GM21526 (cell line): ENCODE data around the gene TUT1.
"Not testable (repeated sequence)": the region's sequence is repeated elsewhere in the genome, so short reads cannot be mapped to it uniquely, and the experiment has no call there.

Experiments used
- ATAC-seq: cut with Tn5 transposase; IDR thresholded peaks from one replicate; pipeline ENCODE4 v1.9.1; 2021; ENCODE audit warnings: moderate library complexity; ENCODE audit not compliant: unreplicated experiment, low FRiP score

Gene TUT1

GRCh38 chr11:62605902-62606301 lies 14.6 kb upstream of the TUT1 start:
- ATAC-seq = no peak

- ATAC-seq = no peak
Observed at GRCh38 chr11:62605467-62605866, 14.1 kb upstream of the TUT1 start.

- no peak for ATAC-seq
Observed at GRCh38 chr11:62604460-62605120, 13.3 kb upstream of the TUT1 start.

GRCh38 chr11:62603776-62604299 lies 12.5 kb upstream of the TUT1 start:
- ATAC-seq = no peak

DNA sequence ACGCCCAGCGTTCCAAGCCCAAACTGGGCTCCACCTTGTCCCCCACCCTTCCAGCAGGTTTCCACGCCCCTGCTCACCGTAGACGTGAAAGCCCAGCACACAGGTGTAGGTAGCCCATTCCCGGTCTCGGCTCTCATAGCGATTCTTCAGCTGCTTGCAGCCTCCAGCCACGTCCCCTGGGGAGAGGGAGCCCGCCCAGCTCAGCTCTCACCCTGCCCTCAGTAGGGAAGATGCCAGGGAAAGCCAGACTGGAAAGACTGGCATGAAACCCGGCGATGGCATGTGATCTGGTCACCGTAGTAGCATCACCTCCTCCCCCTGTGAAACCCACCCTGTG lies 11.7 kb upstream of the TUT1 start:
- no peak for ATAC-seq

DNA sequence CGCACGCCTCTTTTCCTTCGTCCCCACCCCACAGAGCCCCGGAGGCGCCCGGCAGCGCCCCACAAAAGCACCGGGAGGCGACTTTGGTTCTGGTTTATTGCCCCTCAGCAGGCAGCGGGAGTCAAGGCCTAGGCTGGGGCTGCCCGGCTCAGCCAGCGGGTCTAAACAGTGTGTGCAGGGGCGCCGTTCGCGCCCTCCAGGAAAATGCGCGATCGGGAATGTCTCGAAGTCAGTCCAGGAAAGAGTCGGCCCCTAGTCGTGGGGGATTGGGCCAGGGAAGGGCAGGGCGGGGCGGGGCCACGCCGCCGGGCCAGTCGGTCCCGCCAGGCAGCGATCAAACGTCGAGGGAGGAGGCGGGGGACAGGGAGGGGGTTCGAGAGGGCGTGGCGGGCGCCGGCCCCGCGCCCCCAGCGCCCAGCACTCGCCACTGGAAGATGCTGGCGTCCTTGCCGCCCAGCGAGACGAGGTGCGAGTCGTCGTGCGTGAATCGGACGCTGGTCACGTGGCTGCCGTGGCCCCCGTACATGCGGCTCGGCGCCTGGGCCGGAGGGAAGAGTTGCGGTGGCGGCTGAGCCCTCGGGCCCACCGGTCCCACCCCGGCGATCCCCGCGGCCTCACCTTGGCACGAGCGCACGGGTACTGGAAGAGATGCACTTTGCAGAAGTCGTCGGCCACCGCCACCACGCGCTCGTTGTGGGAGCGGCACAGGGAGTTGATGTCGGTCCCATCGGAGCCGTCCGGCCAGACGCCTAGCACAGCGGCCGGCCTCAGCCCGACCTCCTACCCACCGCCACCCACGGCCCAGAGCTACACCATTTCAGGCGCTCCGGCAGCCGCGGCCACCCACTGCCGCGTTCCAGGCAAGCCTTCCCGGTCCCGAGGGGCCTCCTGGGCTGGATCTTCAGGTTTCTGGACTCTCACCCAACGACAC lies 11.1 kb upstream of the TUT1 start:
- ATAC-seq = no peak

GRCh38 chr11:62601372-62602140 lies 10.2 kb upstream of the TUT1 start, which contains the start of gene MTA2:
Gene MTA2, minus strand, starts transcription at chr11:62601865. Its CDS starts 415 bp downstream, at chr11:62601450.
- peak; percentile 65 for ATAC-seq

GRCh38 chr11:62601122-62601371 lies 9.7 kb upstream of the TUT1 start:
- no peak for ATAC-seq

DNA sequence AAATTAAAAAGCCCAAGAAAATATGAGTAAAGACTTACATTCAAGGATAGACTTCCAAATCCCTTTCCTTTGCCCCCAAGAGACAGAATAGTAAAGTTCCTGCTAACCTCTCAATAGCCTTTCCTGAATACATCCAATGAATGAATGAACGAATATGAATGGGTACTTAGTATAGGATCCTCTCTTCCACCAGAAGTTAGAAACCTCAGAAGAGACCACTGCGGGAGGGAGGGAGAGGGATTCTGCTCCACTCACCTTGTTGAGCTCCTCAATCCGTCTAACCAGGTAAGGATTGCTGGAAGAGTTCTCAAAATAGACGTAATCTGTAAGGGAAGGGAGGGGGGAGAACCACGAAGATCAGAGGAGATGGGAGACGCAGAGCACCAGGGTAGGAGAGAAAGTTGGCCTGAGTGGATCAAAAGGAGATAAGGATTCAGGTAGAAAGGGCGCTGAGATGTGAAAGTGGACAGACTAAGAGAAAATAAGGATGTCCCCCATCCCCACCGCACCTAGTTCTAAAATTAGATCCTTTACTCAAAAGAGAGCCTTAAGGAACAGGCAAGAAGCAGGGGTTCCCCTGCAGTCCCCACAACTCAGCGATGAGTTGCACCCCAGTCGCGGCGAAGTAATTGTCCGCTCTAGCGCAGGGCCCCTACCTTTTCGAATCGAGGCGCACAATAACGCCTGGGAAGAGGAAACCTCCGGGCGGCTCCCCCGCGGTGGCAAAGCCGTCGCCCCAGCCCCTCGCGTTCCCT lies 9.2 kb upstream of the TUT1 start:
- no peak for ATAC-seq

- no peak for ATAC-seq
Observed at GRCh38 chr11:62599901-62600300, 8.6 kb upstream of the TUT1 start.

DNA sequence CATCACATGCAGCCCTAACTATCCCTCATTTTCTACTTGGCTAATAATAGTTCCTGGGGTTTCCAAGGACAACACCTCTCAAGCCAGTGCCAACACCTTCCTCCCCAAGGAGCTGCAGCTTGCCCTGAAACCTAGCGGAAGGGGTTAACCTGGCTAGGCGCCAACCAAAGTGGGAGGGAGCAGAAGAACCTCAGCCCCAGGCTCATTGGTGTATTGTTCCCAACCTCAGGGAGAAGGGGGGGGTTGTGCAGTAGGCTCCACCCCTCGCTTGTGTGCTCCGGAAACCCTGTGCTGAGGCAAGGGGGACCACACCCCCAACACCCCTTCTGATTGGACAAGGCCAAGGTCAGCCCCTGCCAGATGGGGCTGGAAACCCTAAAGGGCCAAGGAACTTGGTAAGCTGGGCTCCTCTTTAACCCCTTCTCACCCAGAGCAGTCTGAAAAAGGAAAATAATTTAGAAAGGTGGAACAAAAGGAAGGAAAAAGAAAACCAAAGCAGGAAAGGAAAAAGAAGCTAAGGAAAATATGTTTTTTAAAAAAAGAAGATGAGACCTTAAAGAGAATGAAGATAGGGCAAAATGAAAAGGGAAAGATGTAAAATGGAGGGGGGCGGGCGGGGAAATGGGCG lies 7.9 kb upstream of the TUT1 start:
- peak; percentile 37 for ATAC-seq

- ATAC-seq = no peak
Observed at GRCh38 chr11:62595124-62595523, 3.8 kb upstream of the TUT1 start.

DNA sequence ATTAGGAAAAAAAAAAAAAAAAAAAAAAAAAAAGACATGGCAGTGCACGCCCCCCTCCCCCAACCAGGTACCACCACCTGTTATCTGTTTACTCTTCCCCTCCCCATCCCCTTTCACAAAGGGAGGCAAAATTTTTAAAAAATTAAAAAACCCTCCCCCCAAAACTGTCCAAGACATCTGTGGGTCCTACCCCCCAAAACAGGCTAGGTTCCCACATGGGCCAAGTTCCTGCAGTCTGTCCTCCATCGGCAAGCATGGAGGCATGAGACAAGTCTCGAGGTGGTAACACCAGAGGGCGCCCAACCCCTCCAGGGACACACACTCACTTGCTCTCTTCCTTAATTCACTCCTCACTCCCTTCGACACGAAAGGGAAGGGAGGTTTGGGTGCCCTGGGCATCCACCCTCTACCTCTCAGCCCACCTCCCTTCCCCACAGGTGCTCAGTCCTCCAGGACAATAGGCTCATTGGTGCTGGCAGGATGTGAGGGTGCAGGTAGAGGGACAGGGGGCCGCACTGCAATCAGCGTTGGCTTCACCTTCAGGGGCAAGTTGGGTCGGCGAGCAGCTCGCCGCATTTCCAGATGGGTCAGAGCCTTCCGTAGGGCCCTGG lies 2.2 kb upstream of the TUT1 start:
- ATAC-seq = no peak

GRCh38 chr11:62592989-62593421 lies 1.7 kb upstream of the TUT1 start:
- no peak for ATAC-seq

GRCh38 chr11:62592146-62592815 lies 958 bp upstream of the TUT1 start:
- ATAC-seq = peak; percentile 2

- ATAC-seq = no peak
Observed at GRCh38 chr11:62588966-62589637, 2.2 kb downstream of the TUT1 start.

DNA sequence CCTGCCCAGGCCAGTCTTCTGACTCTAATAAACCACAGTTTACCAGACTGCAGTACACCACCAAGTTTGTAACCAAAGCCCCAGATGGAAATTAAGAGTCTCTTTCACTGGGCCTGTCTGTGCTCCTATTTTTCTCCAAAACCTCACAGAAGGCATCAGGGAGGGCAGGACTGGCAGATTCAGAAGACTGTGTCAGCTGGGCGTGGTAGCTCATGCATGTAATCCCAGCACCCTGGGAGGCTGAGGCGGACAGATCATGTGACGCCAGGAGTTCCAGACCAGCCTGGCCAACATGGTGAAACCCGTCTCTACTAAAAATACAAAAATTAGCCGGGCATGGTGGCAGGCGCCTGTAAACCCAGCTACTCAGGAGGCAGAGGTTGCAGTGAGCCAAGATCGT lies 6.0 kb downstream of the TUT1 start:
- not testable (repeated sequence) for ATAC-seq

DNA sequence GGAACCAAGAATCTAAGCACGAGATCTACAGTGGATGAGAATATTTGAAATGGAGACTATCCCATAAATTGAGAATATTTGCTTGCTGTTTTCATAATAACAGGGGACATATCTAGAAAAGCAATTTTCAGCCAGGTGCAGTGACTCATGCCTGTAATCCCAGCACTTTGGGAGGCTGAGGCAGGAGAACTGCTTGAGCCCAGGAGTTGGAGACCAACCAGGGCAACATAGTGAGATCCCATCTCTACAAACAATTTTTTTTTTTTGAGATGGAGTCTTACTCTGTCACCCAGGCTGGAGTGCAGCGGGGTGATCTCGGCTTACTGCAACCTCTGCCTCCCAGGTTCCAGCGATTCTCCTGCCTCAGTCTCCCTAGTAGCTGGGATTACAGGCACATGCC lies 9.6 kb downstream of the TUT1 start:
- not testable (repeated sequence) for ATAC-seq
